OCI-LY1 (cell line): ENCODE results near the gene ZNF197.

Experiments
- EZH2 ChIP-seq: fragments of 200-600 bp; sonication (generic), shearing (Covaris generic); IDR thresholded peaks from 2 replicates; pipeline ENCODE4 v1.8.0; 2017; ENCODE audit warnings: borderline replicate concordance, mixed run types, mild to moderate bottlenecking, antibody characterized with exemption, low read length, moderate library complexity, mixed read lengths
- TF ChIP-seq, protein P1 (sequence below): fragments of 200-600 bp; sonication (generic), shearing (Covaris generic); IDR thresholded peaks from 2 replicates; pipeline ENCODE4 v1.5.1; 2017; ENCODE audit warnings: mild to moderate bottlenecking, antibody characterized with exemption, low read length, moderate library complexity, mixed read lengths

DNA sequence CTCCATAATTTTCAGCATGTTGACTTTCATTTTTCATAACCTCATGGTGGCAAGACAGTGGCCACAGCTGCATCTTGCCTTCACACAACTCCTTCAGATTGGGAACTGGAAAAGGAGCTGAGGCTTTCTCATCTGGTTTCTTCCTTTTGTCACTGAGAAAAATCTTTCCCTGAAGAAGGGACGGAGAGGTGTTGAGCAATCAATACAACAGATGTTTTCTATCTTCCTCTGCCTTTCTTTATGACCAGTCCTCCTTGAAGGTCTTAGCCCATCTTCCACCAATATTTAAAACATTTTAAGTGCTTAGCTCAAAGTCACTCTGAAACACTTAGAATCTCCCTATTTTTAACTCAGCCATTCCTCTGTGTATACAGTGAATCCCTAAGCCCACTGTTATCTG lies 28.2 kb upstream of the ZNF197 start:
- TF ChIP-seq, protein P1, sequence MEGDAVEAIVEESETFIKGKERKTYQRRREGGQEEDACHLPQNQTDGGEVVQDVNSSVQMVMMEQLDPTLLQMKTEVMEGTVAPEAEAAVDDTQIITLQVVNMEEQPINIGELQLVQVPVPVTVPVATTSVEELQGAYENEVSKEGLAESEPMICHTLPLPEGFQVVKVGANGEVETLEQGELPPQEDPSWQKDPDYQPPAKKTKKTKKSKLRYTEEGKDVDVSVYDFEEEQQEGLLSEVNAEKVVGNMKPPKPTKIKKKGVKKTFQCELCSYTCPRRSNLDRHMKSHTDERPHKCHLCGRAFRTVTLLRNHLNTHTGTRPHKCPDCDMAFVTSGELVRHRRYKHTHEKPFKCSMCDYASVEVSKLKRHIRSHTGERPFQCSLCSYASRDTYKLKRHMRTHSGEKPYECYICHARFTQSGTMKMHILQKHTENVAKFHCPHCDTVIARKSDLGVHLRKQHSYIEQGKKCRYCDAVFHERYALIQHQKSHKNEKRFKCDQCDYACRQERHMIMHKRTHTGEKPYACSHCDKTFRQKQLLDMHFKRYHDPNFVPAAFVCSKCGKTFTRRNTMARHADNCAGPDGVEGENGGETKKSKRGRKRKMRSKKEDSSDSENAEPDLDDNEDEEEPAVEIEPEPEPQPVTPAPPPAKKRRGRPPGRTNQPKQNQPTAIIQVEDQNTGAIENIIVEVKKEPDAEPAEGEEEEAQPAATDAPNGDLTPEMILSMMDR = no peak
- no peak for TF ChIP-seq EZH2
